Ishikawa (cell line): ENCODE results near the gene EPS15.

Experiments used
- CEBPB ChIP-seq: IDR thresholded peaks from 2 replicates; pipeline ENCODE4 v1.6.1; 2012
- CREB1 ChIP-seq: IDR thresholded peaks from 2 replicates; pipeline ENCODE4 v1.6.1; 2012; ENCODE audit warnings: low read depth
- EGR1 ChIP-seq: IDR thresholded peaks from 2 replicates; pipeline ENCODE4 v1.6.1; 2012
- EP300 ChIP-seq: IDR thresholded peaks from 2 replicates; pipeline ENCODE4 v1.6.1; 2012; ENCODE audit warnings: borderline replicate concordance
- FOXM1 ChIP-seq: IDR thresholded peaks from 2 replicates; pipeline ENCODE4 v1.6.1; 2012; ENCODE audit warnings: low read depth, borderline replicate concordance
- MAX ChIP-seq: IDR thresholded peaks from 2 replicates; pipeline ENCODE4 v1.6.1; 2012
- NFIC ChIP-seq: IDR thresholded peaks from 2 replicates; pipeline ENCODE4 v1.6.1; 2012
- RAD21 ChIP-seq: IDR thresholded peaks from 2 replicates; pipeline ENCODE4 v1.6.1; 2012; ENCODE audit warnings: low read depth
- REST ChIP-seq: IDR thresholded peaks from 2 replicates; pipeline ENCODE4 v1.6.1; 2012; ENCODE audit warnings: low read depth, mild to moderate bottlenecking
- TAF1 ChIP-seq: IDR thresholded peaks from 2 replicates; pipeline ENCODE4 v1.6.1; 2012; ENCODE audit warnings: low read depth, mild to moderate bottlenecking
- TCF12 ChIP-seq: IDR thresholded peaks from 2 replicates; pipeline ENCODE4 v1.6.1; 2012; ENCODE audit warnings: low read depth
- TEAD4 ChIP-seq: IDR thresholded peaks from 2 replicates; pipeline ENCODE4 v1.6.1; 2012
- USF1 ChIP-seq: IDR thresholded peaks from 2 replicates; pipeline ENCODE4 v1.6.1; 2012
- YY1 ChIP-seq: IDR thresholded peaks from 2 replicates; pipeline ENCODE4 v1.6.1; 2012; ENCODE audit warnings: low read depth
- ZBTB7A ChIP-seq: IDR thresholded peaks from 2 replicates; pipeline ENCODE4 v1.6.1; 2012; ENCODE audit warnings: low read depth

Gene EPS15

GRCh38 chr1:51381964-51382363, 137.1 kb downstream of the EPS15 start:
- no peak for TF ChIP-seq EP300

GRCh38 chr1:51380936-51381335, 138.1 kb downstream of the EPS15 start:
- TF ChIP-seq FOXM1 (no peak), CEBPB (no peak), TCF12 (no peak), ZBTB7A (no peak), EP300 (no peak), USF1 (no peak), REST (no peak), MAX (no peak), TEAD4 (no peak), EGR1 (no peak), CREB1 (no peak), YY1 (no peak), NFIC (no peak), RAD21 (no peak), TAF1 (no peak)

GRCh38 chr1:51378871-51379270, 140.2 kb downstream of the EPS15 start:
- TF ChIP-seq RAD21 (no peak), FOXM1 (no peak), REST (no peak), TCF12 (no peak), EGR1 (no peak), USF1 (no peak), ZBTB7A (no peak), CREB1 (no peak), CEBPB (no peak)

- TF ChIP-seq NFIC (no peak), MAX (no peak), EP300 (no peak), CREB1 (no peak), RAD21 (no peak), FOXM1 (no peak), YY1 (no peak), EGR1 (no peak), CEBPB (no peak), REST (no peak), TAF1 (no peak), USF1 (no peak), TCF12 (no peak)
These were observed 145.2 kb downstream of the EPS15 start for GRCh38 chr1:51373898-51374297.

GRCh38 chr1:51372561-51372960, 146.5 kb downstream of the EPS15 start:
- no peak for TF ChIP-seq CREB1
- no peak for TF ChIP-seq MAX
- TF ChIP-seq NFIC = no peak
- no peak for TF ChIP-seq TAF1
- TF ChIP-seq CEBPB = no peak
- TF ChIP-seq USF1 = no peak
- TF ChIP-seq YY1 = no peak
- no peak for TF ChIP-seq RAD21
- no peak for TF ChIP-seq TEAD4
- TF ChIP-seq FOXM1 = no peak
- TF ChIP-seq TCF12 = no peak
- TF ChIP-seq EGR1 = no peak
- TF ChIP-seq EP300 = no peak
- TF ChIP-seq REST = no peak
